ENCODE results near the gene PTX3.

PTX3 gene

GRCh38 chr3:157436583-157437291 is at the start of gene PTX3:
PTX3 (plus strand) TSS chr3:157436850; CDS start chr3:157436934, 84 bp downstream.
- Histone ChIP-seq H3K4me3 (peak within 1 kb of the TSS; percentile 29 to 58 (median 41)), H3K27ac (peak within 1 kb of the TSS in 4 of 21 experiments; percentile 6 to 40 (median 26))

- H3K4me3 ChIP-seq: no peak overlapping the region
- H3K27ac ChIP-seq: no peak overlapping the region
Measured at GRCh38 chr3:157387708-157388435, 48.8 kb upstream of the PTX3 start.

GRCh38 chr3:157388976-157389375 is 47.7 kb upstream of the PTX3 start:
- Histone ChIP-seq H3K4me3 (no peak overlapping the region), H3K27ac (no peak overlapping the region)

GRCh38 chr3:157390713-157391515 is 45.7 kb upstream of the PTX3 start:
- Histone ChIP-seq H3K27ac (no peak overlapping the region), H3K4me3 (no peak overlapping the region)

- no peak overlapping the region for H3K27ac ChIP-seq
- H3K4me3 ChIP-seq: no peak overlapping the region
Measured at GRCh38 chr3:157392104-157392503, 44.5 kb upstream of the PTX3 start.

GRCh38 chr3:157393113-157393512 is 43.5 kb upstream of the PTX3 start:
- Histone ChIP-seq H3K27ac (no peak overlapping the region), H3K4me3 (no peak overlapping the region)

GRCh38 chr3:157394411-157394810 is 42.2 kb upstream of the PTX3 start:
- no peak overlapping the region for H3K27ac ChIP-seq
- no peak overlapping the region for H3K4me3 ChIP-seq

- H3K27ac ChIP-seq: no peak overlapping the region
- H3K4me3 ChIP-seq: no peak overlapping the region
Measured at GRCh38 chr3:157398598-157398997, 38.1 kb upstream of the PTX3 start.

- Histone ChIP-seq H3K27ac (no peak overlapping the region), H3K4me3 (no peak overlapping the region)
Measured at GRCh38 chr3:157404381-157404780, 32.3 kb upstream of the PTX3 start.

- Histone ChIP-seq H3K27ac (no peak overlapping the region), H3K4me3 (no peak overlapping the region)
Measured at GRCh38 chr3:157405457-157405856, 31.2 kb upstream of the PTX3 start.

GRCh38 chr3:157406394-157406793 is 30.3 kb upstream of the PTX3 start:
- Histone ChIP-seq H3K27ac (no peak overlapping the region), H3K4me3 (no peak overlapping the region)

- Histone ChIP-seq H3K4me3 (no peak overlapping the region), H3K27ac (no peak overlapping the region)
Measured at GRCh38 chr3:157407769-157408168, 28.9 kb upstream of the PTX3 start.

- H3K27ac ChIP-seq: no peak overlapping the region
Measured at GRCh38 chr3:157408499-157409149, 28.0 kb upstream of the PTX3 start.

GRCh38 chr3:157409516-157409915 is 27.1 kb upstream of the PTX3 start:
- Histone ChIP-seq H3K4me3 (no peak overlapping the region), H3K27ac (no peak overlapping the region)

More at GRCh38 chr3:157408499-157409149, 28.0 kb upstream of the PTX3 start:
- no peak overlapping the region for H3K4me3 ChIP-seq

GRCh38 chr3:157410945-157411344 is 25.7 kb upstream of the PTX3 start:
- Histone ChIP-seq H3K4me3 (no peak overlapping the region), H3K27ac (no peak overlapping the region)

GRCh38 chr3:157412323-157412855 is 24.3 kb upstream of the PTX3 start:
- Histone ChIP-seq H3K27ac (no peak overlapping the region), H3K4me3 (no peak overlapping the region)

GRCh38 chr3:157414861-157415260 is 21.8 kb upstream of the PTX3 start:
- Histone ChIP-seq H3K27ac (no peak overlapping the region), H3K4me3 (no peak overlapping the region)

- no peak overlapping the region for H3K4me3 ChIP-seq
- no peak overlapping the region for H3K27ac ChIP-seq
Measured at GRCh38 chr3:157416347-157417087, 20.1 kb upstream of the PTX3 start.

GRCh38 chr3:157417247-157417646 is 19.4 kb upstream of the PTX3 start:
- Histone ChIP-seq H3K4me3 (no peak overlapping the region), H3K27ac (no peak overlapping the region)
